K562 (cell line): ENCODE results near the gene NEU1. TPM values are rescaled to one million over a fixed set of nuclear protein-coding genes. Genes with fewer than 3 reads are reported as not detected.
A peak's percentile ranks its signal among the peaks of the same experiment; 100 is the strongest.

Experiments used
- ARID2 ChIP-seq: fragments of 450-650 bp; IDR thresholded peaks from 2 replicates; pipeline ENCODE4 v1.6.1; 2017; ENCODE audit warnings: antibody characterized with exemption, mild to moderate bottlenecking
- C11orf30 ChIP-seq: fragments of 450-650 bp; IDR thresholded peaks from 2 replicates; pipeline ENCODE4 v1.6.1; 2016; ENCODE audit warnings: low read depth, mild to moderate bottlenecking
- CHAMP1 ChIP-seq: fragments of 450-650 bp; IDR thresholded peaks from 2 replicates; pipeline ENCODE4 v1.6.1; 2016; ENCODE audit warnings: mild to moderate bottlenecking
- CREB1 ChIP-seq, 2 experiments: sonication (generic) in 1 of 2; formaldehyde crosslinking in 1 of 2; IDR thresholded peaks; 2 replicates each; pipeline versions ENCODE4 v1.6.1 to v1.8.0; 2012 to 2022; ENCODE audit warnings: inconsistent platforms in 1 of 2, mild to moderate bottlenecking in 1 of 2, missing genetic modification reagents in 1 of 2, moderate library complexity in 1 of 2
- CSDE1 ChIP-seq, 2 experiments: fragments of 450-650 bp; IDR thresholded peaks; 2 replicates each; pipeline ENCODE4 v1.6.1; 2016; ENCODE audit warnings: mild to moderate bottlenecking in 1 of 2
- ERF ChIP-seq: fragments of 450-650 bp; formaldehyde crosslinking; IDR thresholded peaks from 2 replicates; pipeline ENCODE4 v1.4.0; 2020; ENCODE audit warnings: mild to moderate bottlenecking, mixed read lengths
- FOSL1 ChIP-seq: fragments of 200-800 bp; sonication (Bioruptor generic); conservative IDR thresholded peaks from 2 replicates; pipeline ENCODE4 v1.6.1; 2016; ENCODE audit warnings: missing genetic modification characterization, missing compliant biosample characterization
- FOXJ3 ChIP-seq: sonication (generic); formaldehyde crosslinking; IDR thresholded peaks from 2 replicates; pipeline ENCODE4 v1.4.0; 2020; ENCODE audit warnings: mild to moderate bottlenecking, missing genetic modification reagents
- FOXK2 ChIP-seq, 2 experiments: fragments of 450-650 bp; IDR thresholded peaks in 1 of 2; conservative IDR thresholded peaks in 1 of 2; 2 replicates each; pipeline ENCODE4 v1.6.1; 2016; ENCODE audit warnings: low read depth in 2 of 2, mild to moderate bottlenecking in 1 of 2
- FOXP4 ChIP-seq: sonication (generic); formaldehyde crosslinking; IDR thresholded peaks from 2 replicates; pipeline ENCODE4 v1.8.0; 2022; ENCODE audit warnings: mild to moderate bottlenecking, missing genetic modification reagents, borderline replicate concordance
- JUND ChIP-seq, 2 experiments: IDR thresholded peaks; 2 replicates in 1 of 2; 3 replicates in 1 of 2; pipeline ENCODE4 v1.6.1; 2011; ENCODE audit warnings: borderline replicate concordance in 2 of 2, low read depth in 2 of 2, low read length in 2 of 2, improper control_type of control experiment in 1 of 2, missing biosample characterization in 1 of 2, missing genetic modification characterization in 1 of 2, missing genetic modification reagents in 1 of 2
- NFE2 ChIP-seq: IDR thresholded peaks from 2 replicates; pipeline ENCODE4 v1.6.1; 2014; ENCODE audit warnings: antibody characterized with exemption, low read depth
- NFXL1 ChIP-seq: fragments of 450-650 bp; formaldehyde crosslinking; IDR thresholded peaks from 2 replicates; pipeline ENCODE4 v1.4.0; 2021; ENCODE audit warnings: mild to moderate bottlenecking
- POLR2AphosphoS5 ChIP-seq: IDR thresholded peaks from 2 replicates; pipeline ENCODE4 v1.6.1; 2011; ENCODE audit warnings: mild to moderate bottlenecking, low read depth, low read length, moderate library complexity; ENCODE audit not compliant: control insufficient read depth, insufficient read depth
- THRAP3 ChIP-seq: fragments of 450-650 bp; IDR thresholded peaks from 2 replicates; pipeline ENCODE4 v1.6.1; 2016; ENCODE audit warnings: mild to moderate bottlenecking, inconsistent platforms, borderline replicate concordance
- polyA plus RNA-seq, 8 experiments: library from polyadenylated mRNA; depleted of rRNA in 4 of 8; stranded (reverse) in 5 of 8; unstranded in 3 of 8; fragments of >200 nt; fragmentation: Nextera tagmentation in 2 of 8; fragmentation: Illumina TruSeq in 1 of 8; extraction: Ambion mirVana in 2 of 8; extraction: Trizol in 1 of 8; gene quantifications; 2 replicates each; pipeline versions ENCODE4 v1.2.1 to v1.2.3, GENCODE V29; 2011 to 2014; ENCODE audit warnings: inconsistent platforms in 1 of 8, missing spikeins in 1 of 8
- total RNA-seq, 7 experiments: library from RNA; depleted of rRNA in 6 of 7; stranded (reverse); fragments of >200 nt in 6 of 7; fragmentation: Illumina TruSeq in 2 of 7; extraction: Trizol in 2 of 7; gene quantifications; 2 replicates each; pipeline versions ENCODE4 v1.2.1 to v1.2.3, GENCODE V29; 2011 to 2021; ENCODE audit warnings: low replicate concordance in 1 of 7
- TF ChIP-seq, protein P1 (sequence below): fragments of 250-450 bp; sonication (Bioruptor Pico); IDR thresholded peaks from 2 replicates; pipeline ENCODE4 v1.4.0; 2020

Gene NEU1
- total and polyA plus RNA-seq, 9 of the 15 experiments (the other 6 are each of a cell fraction or from before 2014, with no cell fraction given): 14.8 to 67.8 (median 51.0) TPM

GRCh38 chr6:31837369-31838113 lies 25.1 kb downstream of the NEU1 start (continued):
- no peak for TF ChIP-seq JUND (IDR thresholded peaks at IDR 0.05; ENCODE audit: borderline replicate concordance, low read depth, low read length)
- TF ChIP-seq JUND (tag; IDR thresholded peaks at IDR 0.05; ENCODE audit: borderline replicate concordance, low read depth, low read length): no peak
- no peak for TF ChIP-seq FOXJ3 (CRISPR knock-in tag)
- TF ChIP-seq ERF (CRISPR knock-in tag): 0 out of 2 replicates have a peak, but pooled peaks have one; percentile 18
- TF ChIP-seq POLR2AphosphoS5: 0 out of 2 replicates have a peak, but pooled peaks have one; percentile 14
- TF ChIP-seq ARID2: no peak
- TF ChIP-seq, protein P1, sequence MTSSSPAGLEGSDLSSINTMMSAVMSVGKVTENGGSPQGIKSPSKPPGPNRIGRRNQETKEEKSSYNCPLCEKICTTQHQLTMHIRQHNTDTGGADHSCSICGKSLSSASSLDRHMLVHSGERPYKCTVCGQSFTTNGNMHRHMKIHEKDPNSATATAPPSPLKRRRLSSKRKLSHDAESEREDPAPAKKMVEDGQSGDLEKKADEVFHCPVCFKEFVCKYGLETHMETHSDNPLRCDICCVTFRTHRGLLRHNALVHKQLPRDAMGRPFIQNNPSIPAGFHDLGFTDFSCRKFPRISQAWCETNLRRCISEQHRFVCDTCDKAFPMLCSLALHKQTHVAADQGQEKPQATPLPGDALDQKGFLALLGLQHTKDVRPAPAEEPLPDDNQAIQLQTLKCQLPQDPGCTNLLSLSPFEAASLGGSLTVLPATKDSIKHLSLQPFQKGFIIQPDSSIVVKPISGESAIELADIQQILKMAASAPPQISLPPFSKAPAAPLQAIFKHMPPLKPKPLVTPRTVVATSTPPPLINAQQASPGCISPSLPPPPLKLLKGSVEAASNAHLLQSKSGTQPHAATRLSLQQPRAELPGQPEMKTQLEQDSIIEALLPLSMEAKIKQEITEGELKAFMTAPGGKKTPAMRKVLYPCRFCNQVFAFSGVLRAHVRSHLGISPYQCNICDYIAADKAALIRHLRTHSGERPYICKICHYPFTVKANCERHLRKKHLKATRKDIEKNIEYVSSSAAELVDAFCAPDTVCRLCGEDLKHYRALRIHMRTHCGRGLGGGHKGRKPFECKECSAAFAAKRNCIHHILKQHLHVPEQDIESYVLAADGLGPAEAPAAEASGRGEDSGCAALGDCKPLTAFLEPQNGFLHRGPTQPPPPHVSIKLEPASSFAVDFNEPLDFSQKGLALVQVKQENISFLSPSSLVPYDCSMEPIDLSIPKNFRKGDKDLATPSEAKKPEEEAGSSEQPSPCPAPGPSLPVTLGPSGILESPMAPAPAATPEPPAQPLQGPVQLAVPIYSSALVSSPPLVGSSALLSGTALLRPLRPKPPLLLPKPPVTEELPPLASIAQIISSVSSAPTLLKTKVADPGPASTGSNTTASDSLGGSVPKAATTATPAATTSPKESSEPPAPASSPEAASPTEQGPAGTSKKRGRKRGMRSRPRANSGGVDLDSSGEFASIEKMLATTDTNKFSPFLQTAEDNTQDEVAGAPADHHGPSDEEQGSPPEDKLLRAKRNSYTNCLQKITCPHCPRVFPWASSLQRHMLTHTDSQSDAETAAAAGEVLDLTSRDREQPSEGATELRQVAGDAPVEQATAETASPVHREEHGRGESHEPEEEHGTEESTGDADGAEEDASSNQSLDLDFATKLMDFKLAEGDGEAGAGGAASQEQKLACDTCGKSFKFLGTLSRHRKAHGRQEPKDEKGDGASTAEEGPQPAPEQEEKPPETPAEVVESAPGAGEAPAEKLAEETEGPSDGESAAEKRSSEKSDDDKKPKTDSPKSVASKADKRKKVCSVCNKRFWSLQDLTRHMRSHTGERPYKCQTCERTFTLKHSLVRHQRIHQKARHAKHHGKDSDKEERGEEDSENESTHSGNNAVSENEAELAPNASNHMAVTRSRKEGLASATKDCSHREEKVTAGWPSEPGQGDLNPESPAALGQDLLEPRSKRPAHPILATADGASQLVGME (CRISPR knock-in tag): no peak
- TF ChIP-seq C11orf30: no peak
- no peak for TF ChIP-seq FOSL1 (tag)
- 0 out of 2 replicates have a peak, but pooled peaks have one; percentile 62 for TF ChIP-seq NFXL1 (CRISPR knock-in tag)
- TF ChIP-seq CSDE1 (IDR thresholded peaks at IDR 0.05): no peak
- TF ChIP-seq CHAMP1: no peak
- no peak for TF ChIP-seq FOXK2 (conservative IDR thresholded peaks at IDR 0.05 in 1 of 2, IDR thresholded peaks at IDR 0.05 in 1 of 2; ENCODE audit: low read depth in 2 of 2)
- TF ChIP-seq THRAP3: no peak
- 0 out of 2 replicates have a peak, but pooled peaks have one; percentile 60 for TF ChIP-seq FOXP4 (CRISPR knock-in tag)
- TF ChIP-seq CREB1 (IDR thresholded peaks at IDR 0.05): no peak
- 0 out of 2 replicates have a peak, but pooled peaks have one; percentile 18 for TF ChIP-seq CREB1 (CRISPR knock-in tag; IDR thresholded peaks at IDR 0.05)
- no peak for TF ChIP-seq NFE2
